Cerebellar cortex (tissue), 1 donor: ENCODE data around the gene FAM107B.
"Not testable (repeated sequence)": the region's sequence is repeated elsewhere in the genome, so short reads cannot be mapped to it uniquely, and the experiment has no call there.

ENCODE experiments used
- DNase-seq: peaks from one replicate; pipeline ENCODE4 v3.0.0-alpha.2; 2015; ENCODE audit warnings: low spot score

FAM107B gene

DNA sequence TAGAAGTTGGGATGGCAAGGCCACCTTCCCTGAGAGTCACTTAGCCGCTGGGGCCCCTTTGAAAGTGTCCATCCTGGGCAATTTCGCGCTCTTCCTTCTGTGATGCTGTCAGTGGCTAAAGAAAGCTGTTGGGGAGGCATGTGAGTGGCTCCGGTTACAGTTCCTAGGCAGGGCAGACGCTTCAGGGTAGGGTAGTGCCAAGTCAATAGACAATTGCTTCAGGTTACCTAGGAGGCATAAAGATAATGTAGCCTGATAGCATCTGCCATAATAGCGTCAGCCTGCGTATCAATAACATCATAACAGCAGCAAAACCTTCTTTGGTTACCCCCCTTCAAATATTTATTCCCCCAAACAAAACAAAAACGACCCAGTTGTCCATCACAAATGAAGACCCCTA lies at the start of gene FAM107B:
Gene FAM107B, minus strand, starts transcription at position 101 of the 400 bp plus-strand sequence. CDS start 234 bp downstream, outside the sequence.
- DNase-seq: no peak

DNA sequence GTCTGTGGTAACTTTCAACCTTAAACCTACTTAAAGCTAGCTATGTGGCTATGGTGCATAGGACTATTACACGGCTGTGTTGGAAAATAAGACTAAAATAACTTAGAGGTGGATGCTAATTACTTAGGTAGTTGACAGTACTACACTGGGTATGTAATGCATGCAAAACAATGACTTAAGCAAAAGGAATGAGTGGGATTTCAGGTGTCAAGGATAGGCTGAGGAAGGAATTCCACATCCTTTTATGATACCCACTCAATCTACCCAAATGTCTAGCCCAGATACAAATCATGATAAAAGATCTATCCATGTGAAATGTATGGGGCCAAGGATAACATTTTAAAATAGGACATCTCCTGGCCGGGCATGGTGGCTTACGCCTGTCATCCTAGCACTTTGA lies 49.3 kb upstream of the FAM107B start:
- no peak for DNase-seq

DNA sequence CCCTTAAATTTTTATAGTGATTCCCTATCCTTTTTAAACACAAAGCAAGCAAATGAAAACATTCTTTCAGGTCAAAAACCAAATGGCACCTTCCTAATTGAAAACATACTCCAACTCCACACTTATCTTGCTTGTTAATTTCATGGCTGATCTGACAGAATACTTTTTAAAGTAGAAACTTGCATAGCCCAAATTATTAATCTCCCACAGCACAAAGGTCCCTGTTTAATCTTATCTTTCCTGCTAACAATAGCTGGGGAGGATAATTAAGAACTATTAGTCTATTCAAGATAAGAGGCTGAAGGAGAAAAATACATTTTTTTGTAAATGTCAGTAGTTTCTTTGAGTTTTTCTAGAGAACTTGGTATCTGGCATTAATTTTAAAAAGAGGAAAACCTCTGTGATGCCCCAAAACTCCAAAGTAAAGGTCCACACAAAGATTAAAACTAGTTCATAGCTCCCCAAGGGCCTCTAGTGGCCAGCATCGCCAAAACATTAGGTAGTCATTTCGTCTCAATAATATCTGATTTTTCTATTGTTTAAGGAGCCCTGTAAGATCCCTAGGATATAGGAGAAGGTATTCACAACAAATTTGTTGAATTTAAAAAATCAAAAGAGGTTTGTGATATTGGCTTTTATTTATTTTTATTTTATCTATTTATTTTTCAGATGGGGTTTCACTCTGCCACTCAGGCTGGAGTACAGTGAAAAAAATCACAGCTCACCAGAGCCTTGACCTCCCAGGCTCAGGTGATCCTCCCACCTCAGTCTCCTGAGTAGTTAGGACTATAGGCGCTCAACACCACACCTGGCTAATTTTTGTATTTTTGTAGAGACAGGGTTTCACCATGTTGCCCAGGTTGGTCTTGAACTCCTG lies 48.4 kb upstream of the FAM107B start:
- peak; percentile 78 for DNase-seq

DNA sequence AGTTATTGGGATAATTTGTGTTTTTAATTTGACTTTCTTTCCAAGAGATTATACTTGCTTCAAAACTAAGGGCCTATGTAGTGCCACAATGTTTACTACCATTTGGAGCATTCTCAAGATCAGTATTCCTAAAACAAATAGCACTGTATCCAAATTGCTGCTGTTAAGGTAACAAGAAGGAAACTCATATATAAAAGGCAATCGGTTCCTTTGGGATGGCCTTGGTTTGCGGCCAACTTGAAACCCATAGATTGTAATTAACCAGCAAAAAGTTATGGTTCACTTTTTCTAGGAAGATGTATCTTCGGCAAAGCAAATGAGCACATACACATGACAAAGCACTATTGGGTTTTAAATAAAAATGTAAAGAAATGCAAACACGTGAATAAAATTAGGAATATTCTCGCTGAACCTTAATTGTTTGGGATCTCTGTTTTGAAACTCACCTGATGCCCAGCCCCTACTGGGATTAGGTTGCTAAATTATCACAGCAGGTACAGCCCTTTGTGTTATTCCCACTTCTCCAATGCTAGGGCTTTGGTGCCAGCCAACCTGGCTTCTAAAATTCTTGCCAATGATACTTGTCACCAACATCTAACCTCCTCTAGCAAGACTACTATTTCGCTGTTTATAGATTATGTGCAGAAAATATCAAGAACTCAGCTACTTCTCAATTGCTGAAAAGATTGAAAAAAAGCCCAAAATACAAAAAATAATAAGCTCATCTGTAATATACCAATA lies 47.1 kb upstream of the FAM107B start:
- DNase-seq: peak; percentile 64

DNA sequence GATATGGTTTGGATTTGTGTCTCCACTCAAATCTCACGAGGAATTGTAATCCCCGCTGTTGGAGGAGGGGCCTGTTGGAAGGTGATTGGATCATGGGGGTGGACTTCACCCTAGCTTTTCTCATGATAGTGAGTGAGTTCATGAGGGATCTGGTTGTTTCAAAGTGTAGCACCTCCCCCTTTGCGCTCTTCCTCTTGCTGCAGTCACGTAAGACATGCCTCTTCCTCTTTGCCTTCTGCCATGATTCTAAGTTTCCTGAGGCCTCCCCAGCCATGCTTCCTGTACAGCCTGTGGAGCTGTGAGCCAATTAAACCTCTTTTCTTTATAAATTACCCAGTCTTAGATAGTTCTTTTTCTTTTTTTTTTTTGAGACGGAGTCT lies 46.1 kb upstream of the FAM107B start:
- no peak for DNase-seq

DNA sequence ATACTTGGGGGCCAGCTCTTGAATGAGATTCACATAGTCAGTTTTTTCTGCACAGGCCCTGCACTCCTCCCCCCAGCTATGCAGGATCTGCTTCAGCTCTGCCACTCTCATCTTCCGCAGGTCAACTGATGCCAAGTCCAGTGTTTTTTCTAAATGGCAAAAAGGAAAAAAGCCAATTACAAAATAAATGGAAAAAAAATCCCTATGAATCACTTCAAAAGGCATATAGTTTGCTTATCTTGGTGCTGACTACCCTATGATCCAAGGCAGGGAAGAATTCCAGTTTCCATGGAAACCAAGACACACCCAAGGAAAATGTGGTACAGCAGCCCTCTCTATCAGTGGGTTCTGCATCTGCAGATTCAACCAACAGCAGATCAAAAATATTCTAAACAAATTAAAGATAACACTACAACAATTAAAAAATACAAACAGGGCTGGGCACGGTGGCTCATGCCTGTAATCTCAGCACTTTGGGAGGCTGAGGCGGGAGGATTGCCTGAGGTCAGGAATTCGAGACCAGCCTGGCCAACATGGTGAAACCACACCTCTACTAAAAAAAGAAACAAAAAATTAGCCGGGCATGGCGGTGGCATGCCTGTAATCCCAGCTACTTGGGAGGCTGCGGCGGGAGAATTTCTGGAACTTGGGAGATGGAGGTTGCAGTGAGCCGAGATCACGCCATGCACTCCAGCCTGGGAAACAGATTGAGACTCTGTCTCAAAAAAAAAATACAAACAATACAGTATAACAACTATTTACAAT lies 45.5 kb upstream of the FAM107B start:
- DNase-seq: no peak

DNA sequence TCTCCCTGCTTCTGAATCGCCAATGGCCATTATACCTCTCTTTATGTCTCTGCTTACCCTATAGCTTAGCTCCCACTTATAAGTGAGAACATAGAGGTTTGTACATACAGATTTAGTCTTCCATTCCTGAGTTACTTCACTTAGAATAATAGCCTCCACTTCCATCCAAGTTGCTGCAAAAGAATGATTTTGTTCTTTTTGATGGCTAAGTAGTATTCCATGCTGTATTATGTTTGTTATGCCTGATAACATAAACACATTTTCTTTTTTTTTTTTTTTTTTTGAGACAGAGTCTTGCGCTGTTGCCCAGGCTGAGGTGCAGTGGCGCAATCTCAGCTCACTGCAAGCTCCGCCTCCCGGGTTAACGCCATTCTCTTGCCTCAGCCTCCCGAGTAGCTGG lies 42.0 kb upstream of the FAM107B start:
- not testable (repeated sequence) for DNase-seq

DNA sequence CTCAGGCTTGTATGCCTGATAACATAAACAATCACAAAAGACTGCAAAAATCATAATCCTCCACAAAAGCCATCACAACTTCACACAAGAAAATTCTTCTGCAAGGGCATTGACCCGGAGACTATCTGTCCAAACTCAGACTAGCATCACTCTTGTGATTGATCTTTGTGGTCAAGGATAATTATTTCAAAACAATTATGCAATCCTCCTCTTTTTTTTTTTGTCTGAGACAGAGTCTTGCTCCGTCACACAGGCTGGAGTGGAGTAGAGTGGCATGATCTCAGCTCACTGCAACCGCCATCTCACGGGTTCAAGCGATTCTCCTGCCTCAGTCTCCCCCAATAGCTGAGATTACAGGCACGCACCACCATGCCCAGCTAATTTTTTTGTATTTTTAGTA lies 41.0 kb upstream of the FAM107B start:
- DNase-seq: no peak

DNA sequence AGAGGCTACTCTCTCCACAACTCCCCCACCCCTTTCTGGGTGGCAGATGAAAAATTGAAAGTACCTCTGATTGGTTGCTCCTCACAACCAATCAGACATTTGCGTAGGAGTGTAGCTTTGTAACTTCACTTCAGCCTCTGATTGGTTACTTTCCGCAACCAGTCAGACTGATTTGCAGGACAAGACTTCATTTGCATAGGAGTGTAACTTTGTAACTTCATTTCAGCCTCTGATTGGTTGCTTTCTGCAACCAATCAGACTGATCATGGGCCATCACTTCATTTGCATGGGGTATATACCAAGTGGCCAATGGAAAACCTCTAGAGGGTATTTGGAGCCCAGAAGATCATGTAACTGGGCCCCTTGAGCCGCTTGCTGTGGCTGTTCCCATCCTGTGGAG lies 37.6 kb upstream of the FAM107B start:
- no peak for DNase-seq

DNA sequence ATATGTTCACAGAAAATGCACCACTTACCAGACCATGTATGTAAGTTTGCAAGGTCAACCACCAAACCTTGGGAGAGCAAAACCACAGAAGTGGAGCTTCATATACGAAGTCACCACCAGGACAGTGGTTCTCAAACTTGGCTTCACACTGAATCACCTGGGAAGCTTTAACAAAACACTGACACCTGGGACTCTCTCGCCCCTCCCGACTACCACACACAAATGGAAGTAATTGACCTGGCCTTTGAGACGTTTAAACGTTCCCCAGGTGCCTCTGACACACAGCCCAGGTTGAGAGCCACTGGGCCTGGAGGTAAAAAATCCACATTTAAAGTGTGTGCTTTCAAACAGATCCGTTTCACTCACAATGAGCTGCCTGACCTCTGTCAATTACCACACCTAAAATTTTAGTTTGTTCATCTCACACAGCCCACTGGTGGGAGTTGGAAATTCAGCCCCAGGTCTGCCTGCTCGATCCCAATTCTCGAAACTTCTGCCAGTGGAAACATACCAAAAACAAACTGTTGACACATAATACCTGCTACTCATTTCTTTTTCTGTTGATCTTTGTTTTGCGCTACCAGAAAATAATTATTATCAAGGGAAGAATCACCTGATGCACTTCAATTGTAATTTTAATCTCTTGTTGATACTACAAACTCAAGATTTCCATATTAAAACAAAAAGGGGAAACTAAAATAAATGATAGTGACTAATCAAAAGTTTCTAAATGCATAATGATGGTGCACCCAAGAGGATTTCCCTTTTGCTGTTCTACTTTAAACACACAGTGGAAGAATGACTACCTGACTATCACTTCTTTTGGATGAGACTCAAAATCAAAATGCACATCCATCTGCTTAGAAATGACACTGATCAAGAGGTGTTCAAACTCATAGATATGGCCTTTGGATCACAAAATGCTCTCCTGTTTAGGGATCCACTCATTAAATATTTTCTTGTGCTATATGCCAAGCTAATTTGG lies 36.6 kb upstream of the FAM107B start:
- no peak for DNase-seq

DNA sequence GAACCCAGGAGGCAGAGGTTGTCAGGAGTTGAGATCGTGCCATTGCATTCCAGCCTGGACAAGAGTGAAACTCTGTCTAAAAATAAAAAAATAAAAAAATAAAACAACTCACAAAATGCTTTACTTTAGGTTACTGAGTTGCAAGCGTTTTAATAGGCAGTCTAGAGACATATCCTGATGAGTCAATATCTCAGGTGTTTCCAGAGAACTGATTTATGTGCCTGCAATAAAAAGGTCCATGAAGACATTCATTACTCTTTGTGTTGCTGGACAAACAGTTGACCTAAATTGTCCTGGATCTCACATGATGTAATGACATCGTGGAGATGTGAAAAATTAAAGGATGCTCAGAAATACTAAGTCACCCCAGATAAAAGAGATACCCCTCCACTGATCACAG lies 31.6 kb upstream of the FAM107B start:
- DNase-seq: no peak

DNA sequence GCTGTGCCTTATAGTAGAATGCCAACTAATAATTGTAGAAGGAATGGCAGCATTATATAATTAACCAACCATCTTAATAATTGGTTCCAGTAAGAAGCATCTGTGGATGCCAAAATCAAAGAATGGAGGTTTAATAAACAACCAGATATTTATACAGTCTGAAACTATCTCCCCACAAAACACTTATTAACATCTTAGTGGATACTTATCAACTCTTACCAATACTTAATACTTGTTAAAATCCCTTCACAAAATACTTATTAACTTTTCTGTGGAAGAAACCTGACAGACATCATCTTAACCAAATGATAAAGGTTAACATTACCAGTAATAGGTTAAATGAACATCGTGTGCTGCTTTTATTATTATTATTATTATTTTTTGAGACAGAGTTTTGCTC lies 29.1 kb upstream of the FAM107B start:
- DNase-seq: no peak

DNA sequence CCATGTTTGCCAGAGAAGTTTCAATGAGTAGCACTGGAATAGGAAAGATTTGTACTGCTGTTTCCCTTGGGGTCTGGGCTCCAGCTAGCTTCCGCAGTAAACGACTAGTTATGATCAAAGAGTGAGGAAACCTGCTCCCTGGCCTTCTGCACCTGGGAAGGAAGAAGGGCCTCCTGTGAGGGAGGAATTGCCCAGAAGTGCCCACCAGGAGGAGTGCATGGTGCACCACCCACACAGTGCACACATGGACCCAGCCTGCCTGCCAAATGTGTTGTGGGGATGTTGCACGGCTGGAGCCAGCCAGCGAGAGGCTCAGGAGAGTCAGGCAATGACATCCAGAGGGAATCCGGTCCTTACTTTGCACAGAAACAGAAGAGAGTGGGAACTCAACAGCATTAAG lies 27.0 kb upstream of the FAM107B start:
- DNase-seq: no peak

DNA sequence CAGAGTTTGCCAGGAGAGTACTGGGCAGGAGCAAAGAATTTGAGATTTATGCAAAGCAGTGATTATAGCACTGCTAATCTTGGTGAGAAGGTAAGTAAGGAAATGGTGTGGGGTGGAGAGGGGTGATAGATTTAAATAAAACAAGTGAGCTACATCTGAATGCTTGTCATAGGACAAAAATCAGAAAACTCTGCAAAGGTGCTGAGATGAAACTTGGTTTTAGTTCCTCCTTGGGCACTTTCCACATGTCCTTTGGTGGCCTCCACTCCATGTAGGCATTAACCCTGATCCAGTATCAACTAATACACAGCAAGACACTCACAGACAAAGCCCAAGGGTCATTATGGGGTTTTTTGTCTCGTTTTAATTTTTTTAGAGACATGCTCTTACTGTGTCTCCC lies 25.7 kb upstream of the FAM107B start:
- DNase-seq: no peak

DNA sequence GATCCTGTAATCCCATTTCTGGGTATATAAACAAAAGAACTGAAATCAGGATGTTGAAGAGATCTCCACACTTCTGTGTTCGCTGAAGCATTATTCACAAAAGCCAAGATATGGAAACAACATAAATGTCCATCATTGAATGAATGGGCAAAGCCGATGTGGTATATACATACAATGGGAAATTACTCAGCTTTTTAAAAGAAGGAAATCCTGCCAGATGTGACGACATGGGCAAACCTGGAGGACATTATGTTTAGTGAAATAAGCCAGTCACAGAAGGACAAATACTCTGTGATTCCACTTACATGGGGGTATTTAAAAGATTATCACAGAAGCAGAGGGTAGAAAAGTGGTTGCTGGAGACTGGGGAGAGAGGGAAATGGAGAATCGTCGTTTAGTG lies 23.9 kb upstream of the FAM107B start:
- no peak for DNase-seq

DNA sequence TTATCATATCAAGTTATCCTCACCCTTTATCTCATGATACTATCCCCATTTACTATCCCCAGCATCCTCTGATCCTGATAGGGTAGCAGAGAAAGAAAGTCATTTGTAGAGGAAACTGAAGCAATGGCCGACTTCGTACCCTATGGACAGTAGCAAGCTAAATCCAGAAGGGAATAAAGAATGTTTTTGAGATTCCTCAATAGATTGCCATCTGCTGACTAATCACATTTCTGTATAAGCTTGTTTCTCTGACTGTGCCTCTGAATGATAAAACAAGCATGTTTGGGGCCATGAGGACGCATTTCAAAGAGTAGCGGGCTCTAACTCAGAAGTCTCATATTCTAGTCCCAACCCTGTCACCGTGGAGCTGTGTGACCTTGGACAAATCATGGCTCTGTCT lies 13.2 kb upstream of the FAM107B start:
- DNase-seq: no peak

DNA sequence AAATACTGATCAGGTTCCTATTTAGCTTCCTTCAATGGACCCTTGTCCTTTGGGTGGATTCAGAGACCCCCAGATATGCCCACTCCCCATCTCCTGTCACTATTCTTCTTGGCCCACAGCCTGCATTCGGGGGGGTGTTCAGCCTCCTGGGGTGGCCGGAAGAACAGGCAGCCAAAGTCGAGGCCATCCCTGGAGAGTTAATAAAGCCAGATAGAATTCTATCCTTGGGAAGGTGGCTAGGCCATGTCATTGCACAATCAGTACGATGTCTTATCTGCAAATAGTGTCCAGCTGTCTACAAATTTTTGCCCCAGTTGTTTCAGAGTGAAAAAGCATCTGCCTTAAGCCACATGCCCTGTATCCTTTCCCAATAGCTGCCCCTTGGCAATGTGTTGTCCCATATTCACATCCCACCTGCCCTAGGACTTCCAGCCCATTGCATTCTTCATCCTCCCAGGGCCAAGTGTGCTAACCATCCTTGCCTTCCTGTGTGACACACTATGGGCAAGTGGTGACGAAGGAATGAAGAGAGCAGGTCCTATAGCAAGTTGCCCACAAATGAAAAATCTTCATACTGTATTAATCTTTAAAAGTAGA lies 9.9 kb upstream of the FAM107B start:
- no peak for DNase-seq

DNA sequence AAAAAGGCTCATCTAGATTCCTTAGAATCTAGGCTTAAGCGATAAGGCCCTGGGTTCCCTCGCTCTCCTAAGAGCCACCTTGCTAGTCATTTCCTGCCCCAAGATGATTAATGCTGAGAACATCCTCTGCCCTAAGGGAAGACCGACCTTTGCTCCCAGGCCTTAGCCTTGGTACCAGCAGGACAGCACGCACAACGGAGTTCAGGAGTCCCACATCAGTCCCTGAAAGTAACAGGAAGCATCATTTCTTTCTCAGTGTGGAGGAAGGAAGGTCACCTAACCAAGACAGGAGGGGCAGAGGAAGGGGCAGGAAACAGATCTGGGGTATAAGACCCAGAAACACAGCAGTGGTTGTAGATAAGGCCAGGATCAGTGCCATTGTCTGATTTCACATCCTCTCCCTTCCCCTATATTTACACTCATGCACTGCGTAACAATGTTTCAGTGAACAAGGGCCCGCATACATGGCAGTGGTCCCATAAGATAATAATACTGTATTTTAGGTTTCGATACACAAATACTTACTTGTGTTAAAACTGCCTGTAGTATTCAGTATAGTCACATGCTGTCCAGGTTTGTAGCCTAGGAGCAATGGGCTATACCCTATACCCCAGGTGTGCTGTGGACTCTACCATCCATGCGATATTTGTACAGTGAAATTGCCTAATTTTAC lies 8.1 kb upstream of the FAM107B start:
- DNase-seq: no peak

DNA sequence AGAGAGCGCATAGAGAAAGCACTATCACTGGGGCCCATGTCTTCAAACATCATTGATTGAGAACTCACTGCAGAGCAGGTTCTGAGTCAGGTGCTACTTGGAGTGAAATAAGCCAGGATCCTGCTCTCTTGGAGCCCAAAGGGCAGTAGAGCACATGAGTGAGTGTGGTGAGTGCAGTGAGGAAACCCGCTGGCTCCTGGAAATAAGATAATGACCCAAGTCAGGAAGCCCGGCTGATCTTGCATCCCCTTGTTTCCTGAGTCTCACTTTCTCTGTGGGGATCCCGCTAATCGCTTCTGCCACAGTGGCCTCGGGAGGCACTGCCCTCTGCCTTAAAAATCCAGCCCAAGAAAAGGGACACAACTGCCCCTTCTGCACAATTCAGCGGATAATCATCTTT lies 7.1 kb upstream of the FAM107B start:
- DNase-seq: no peak

DNA sequence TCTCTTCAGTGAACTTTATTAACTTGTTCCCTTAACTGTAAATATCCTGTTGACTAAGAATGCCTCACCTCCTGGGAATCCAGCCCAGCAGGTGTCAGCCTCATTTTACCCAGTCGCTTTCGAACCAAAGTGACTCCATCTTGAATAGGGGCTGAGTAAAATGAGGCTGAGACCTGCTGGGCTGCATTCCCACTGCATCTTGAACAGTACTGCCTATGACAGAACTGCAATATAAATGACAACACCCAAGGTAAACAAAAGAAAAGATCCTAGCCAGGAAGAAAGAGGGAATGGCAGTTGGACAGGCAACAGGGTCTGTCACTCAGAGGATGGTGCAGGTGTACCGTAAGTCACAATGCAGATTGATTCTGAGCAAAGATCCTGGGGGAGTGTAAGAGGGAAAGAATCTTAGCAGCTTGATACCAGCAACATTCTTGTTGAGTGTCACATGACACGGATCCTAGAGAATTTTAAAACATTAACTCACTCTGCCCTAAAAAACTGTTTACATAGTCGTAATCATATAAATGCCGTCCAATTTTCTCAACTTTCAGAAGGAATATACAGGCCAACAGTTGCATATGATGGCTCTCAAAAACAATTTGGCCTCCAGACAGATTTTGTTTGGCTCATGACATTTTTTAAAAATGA lies 4.4 kb upstream of the FAM107B start:
- no peak for DNase-seq
